Astrocyte of the hippocampus (primary cell): ENCODE data around the gene CUEDC1.

Experiments used
- DNase-seq: peaks from one replicate; pipeline ENCODE4 v3.0.0; 2011; ENCODE audit warnings: low read depth, low spot score

Gene CUEDC1

DNA sequence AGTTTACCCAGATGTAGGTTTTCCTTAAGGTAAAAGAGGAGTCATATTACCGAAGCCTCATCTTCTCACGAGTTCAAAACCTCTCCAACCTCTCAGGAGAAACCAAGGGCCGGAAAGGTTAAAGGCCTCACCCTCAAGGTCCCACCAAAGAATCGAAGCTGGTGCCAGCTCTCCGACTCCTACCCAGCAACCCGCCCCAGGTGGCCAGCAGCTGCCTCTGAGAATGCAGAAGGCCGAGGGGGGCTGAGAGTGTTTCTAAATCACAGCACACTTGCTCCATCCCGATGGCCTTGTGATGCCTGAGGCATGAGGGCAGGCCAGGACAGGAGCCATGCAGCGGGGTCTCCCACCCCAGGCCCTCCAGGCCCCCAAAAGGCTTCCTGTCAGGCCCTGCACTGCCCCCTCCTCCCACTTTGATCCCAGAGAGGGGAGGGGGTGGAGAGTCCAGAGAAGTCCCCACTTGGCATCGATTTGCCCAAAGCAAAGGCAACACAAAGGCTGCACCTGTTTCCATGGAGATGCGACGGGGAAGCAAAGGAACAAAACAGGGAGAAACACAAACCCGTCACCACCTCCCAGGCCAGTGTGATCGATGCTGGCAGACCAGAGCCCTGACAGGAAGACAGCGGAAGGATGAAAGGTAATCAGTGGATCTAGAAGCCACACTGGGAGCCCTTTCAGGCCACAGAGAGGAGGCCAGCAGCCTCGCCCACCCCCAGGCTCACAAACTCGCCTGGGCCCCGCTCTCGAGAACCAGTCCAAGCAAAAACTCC is 39.0 kb downstream of the CUEDC1 start:
- DNase-seq: peak; percentile 83

DNA sequence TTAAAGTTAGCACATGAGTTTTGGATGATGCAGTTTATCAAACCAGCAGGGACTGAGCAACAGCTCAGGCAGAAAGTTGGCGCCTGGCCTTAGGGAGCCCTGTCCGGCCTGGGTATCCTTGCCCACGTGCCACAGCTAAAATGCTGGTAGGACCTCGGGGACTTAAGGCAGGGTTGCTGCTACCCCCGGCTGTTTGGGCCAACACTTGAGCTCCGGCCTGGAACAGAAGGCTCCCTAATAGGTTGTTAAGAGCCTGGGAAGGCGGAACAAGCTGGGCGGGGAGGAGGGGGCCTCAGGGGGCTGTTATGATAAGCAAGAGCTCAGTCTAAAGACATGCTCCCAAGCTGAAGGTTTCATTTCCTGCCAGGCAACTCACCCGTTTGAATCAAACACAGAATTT is 39.7 kb downstream of the CUEDC1 start:
- peak; percentile 40 for DNase-seq

DNA sequence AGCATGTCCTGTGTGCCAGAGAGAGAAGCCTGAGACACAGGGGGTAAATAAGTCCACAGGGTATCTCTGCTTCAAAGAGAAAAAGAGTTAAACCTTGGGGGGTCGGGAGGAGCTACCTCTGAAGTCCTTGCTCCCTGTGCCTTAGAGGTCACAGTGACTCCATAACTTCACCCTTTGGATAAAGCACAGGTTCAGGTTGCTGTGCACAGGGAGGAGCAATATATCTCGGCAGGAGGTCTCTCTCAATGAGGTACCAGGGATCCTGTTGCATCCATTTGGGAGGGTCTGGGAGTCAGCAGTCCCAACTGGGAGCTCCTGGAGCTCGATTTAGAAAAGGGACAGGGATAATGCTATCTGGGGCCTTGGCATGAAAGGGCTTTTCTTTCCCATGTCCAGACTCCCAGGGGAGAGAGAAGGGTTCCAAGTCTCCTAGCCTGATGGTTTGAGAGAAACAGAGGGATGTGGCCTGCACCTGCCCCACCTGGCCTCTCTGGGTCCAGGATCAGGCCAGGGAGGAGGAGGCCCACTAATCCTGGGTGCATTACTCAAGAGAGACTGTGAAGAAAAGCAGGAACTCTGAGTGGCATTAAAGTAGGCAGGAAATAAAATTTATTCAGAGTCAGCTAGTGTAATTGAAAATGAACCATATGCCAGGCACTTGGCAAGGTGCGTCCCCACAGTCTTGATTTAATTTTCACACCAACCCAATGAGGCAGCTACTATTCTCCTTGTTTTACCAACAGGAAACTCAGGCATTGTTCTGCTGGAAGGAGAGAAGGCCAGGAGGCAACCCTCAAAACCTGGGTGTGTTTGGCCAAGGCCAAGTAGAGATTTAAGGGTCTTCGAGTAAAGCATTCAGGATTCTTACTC is 40.7 kb downstream of the CUEDC1 start:
- DNase-seq: no peak

DNA sequence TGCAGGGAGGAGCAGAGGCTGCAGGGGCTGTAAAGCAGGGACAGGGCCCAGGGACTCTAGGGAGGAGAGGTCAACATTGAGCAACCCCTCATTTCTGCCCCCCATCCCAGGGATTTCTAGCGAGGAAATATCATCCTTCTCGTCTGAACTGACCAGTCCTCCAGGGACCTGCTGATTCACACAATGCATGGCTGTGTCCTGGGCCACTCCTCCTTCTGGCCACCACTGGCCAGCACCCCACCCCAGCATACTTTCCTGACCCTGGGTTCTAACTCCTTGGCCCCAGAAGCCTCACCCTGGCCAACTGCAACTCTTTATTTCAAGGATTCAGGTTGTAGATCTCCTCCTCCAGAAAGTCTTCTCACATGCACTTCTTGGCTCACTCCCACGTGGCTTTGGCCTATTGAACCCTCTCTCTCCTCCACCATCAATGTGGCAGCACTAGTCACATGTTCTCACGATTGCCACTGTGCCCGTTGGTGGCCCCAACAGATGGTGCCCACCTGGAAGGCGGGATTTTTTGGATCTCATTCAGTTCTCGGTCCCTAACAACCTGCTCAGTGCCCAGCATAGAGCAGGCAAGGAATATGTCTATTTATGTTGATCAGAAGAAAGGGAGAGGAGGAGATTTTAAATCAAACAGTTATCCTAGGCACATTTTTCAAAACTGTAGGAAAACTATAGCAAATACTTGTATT is 41.5 kb downstream of the CUEDC1 start:
- no peak for DNase-seq

DNA sequence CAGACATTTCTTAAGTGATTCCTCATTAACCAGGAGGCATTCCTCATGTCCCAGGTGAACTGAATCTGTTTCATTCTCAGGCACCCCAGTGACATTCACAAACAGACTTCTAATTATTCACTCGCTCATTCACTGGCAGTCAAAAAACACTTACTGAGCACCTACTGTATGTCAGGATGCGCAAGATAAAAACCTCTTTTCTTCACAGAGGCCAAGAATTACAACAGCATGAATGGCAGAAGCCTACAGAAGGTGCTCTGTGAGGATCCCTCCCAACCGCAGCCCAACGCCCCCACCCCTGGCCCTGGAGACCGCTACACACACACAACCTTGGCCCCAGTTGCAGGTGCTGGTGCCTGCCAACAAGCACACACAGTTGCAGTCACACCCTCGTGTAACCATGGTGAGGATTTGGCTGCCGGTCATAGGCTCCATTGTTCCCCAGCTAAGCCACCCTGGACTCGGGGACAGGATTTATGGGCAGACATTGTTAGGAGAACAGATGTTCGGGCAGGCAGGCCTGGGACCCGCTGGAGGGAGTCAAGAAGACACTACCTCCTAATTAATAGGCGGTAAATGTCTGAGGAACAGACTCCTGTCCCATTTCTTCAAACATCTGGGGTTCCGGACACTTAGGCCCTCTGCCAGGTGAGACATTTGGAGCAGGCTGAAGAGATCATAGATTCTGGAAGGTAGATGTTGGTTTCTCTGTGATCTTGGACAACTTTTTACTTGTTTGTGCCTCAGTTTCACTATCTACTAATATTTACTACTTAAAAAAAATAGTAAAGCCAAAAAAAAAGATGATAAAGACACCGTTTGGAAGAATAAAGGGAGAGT is 43.2 kb downstream of the CUEDC1 start:
- peak; percentile 91 for DNase-seq

DNA sequence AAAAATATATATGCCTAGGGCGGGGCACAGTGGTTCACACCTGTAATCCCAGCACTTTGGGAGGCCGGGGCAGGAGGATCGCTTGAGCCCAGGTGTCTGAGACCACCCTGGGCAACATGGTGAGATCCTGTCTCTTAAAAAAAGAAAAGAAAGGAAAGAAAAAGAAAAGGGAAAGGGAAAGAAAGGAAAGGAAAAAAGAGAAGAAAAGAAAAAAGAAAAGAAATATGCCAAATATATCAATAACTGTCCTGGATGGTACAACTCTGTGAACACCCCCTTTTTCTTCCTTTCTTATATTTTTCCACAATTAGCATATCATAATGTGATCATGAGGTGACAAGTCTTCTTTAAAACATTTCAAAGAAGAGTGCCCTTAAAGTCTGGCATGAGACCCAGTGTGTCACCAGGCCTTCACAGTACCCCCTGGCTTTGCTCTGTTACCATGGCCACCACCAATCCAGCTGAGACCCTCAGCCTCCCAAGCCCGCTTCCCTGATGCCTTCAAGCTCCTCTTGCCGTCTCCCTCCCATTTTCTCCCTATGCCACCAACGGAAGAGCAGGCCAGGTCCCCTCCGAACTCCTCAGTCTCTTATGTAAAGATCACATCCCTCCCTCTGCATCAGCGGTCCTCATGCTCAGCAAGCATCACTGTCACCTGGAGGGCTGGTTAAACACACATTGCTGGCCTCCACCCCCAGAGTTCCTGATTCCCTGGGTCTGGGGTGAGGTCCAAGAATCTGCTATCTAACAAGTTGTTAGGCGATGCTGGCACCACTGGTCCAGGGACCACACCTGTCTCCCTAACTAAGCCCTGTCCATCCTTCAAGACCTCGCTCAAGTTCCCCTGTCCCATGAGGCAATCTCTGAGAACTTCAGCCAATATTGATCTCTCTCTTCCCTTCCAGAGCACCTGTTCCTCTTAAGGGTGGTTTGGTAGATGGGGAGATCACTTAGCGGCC is 44.5 kb downstream of the CUEDC1 start:
- DNase-seq: no peak

DNA sequence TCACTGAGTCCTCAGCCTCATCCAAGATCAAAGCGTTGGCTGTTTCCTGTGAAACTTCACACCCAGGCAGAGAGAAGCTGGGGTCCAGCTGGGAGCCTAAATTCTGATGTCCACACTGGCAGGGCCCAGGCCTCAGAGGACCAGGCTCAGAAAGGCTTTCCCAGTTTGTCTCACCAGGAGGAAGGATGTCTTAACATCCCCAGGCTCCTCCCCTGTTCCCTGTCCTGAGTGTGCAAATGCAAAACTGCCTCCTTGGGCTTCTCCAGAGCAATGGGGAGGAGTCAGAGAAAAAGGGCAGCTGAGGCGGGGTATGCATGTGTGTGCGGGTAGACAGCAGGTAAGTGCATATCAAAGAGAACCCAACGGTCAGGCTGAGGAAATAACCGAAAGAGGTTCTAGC is 45.7 kb downstream of the CUEDC1 start:
- no peak for DNase-seq

DNA sequence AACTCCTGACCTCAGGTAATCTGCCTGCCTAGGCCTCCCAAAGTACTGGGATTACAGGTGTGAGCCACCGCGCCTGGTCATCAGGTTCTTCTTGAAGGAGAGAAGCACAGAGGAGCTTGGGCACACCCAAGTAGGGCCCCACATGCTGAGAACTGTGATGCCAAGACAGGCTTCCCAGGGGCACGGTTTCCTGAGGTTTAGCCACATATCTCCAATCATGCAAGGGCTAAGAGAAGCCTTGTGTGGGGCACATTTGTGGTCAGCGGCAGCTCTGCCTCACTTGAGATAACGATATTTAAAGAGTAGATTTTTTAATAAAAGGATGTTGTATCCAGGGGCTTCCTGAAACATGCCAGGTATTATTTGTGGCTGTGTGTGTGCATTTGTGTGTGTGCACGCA is 46.9 kb downstream of the CUEDC1 start:
- no peak for DNase-seq

DNA sequence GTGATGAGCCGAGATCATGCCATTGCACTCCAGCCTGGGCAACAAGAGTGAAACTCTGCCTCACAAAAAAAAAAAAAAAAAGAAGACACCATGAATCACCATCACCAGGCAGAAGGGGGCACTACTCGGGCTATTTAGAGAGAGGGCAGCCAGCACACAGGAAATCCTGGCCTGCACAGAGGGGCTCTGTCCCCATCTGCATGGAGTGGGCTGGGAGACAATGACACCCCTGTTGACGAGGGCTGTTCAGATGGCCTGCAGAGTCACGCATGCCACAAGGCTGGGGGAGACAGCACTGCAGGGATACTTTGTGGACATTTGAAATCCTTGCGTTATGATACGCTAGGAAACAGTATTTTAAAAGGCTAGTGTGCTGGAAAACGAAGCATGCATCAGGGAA is 48.3 kb downstream of the CUEDC1 start:
- DNase-seq: no peak

DNA sequence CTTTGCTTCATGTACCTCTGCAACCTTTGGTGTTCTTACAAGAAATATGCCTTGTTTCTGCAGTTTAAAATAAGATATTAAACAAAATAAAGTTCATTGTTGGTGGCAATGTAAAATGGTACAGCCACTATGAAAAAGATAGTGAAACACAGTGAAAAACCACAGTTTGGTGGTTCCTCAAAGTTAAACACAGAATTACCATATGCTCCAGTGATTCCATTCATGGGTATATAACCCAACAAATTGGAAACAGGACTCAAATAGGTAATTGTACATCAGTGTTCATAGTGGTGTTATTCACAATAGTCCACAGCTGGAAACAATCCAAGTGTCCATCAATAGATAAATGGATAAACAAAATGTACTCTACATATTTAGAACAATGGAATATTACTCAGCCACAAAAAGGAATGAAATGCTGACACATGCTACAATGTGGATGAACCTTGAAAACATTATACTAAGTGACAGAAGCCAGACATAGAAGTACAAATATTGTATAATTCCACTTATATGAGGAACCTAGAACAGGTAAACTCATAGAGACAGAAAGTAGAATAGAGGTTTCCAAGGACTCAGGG is 49.2 kb downstream of the CUEDC1 start:
- no peak for DNase-seq

DNA sequence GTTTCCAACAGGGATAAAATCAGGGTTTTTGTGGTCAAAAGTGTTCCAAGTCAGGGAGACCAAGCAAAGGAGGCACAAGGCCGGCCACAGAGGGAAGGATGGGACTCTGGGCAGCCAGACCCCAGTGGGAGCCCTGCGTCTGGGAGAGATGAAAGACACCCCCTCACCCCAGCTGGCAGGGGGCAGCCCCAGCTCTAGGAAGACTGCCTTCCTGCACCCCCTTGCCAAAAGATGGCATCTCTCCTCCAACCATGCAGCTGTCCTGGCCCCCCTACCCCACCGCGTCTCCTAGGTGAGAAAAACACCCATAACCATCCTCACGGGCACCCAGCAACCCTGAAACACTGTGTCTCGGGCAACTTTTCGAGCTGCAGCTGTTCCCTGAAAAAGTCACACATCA is 51.3 kb downstream of the CUEDC1 start:
- DNase-seq: no peak

DNA sequence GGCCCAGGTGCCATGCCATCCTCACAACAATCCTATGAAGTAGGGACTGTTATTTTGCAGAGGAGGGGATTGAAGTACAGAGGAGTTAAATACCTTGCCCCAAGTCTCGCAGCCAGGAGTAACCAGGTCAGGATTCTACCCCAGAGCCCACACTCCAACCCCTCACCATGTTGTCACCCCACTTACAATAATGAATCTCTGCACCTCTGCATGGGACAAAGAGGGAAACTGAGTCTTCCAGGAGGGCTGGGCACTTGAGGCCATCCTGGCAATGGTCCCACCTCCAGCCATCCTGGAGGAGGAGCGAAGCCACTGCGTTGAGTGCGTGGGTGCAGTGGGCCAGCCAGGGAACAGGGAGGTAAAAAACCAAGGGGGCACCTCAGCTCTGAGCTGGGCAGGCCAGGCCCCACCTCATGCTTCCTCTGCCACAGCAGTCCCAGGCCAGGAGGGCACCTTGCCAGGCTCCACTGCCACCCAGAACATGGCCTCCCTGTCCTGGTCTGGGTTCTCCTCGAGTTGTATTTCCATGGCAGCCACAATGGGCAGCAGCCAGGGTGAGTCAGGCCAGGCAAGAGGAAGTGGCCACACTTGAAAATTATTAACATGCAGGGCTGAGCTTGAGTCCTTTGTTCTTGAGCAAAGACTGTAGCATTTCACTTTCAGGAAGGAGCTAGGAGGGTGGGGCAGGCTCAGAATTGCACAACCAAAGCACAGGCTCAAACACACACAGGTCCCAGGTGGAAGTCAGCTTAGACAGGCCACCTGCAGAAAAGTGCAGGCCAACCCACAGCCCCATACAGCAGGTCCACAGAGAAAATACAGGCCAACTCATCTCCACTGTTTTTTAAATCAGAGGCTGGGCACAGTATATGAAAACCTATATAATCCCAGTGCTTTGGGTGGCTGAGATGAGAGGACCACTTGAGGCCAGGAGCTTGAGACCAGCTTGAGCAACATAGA is 52.1 kb downstream of the CUEDC1 start:
- peak; percentile 94 for DNase-seq

DNA sequence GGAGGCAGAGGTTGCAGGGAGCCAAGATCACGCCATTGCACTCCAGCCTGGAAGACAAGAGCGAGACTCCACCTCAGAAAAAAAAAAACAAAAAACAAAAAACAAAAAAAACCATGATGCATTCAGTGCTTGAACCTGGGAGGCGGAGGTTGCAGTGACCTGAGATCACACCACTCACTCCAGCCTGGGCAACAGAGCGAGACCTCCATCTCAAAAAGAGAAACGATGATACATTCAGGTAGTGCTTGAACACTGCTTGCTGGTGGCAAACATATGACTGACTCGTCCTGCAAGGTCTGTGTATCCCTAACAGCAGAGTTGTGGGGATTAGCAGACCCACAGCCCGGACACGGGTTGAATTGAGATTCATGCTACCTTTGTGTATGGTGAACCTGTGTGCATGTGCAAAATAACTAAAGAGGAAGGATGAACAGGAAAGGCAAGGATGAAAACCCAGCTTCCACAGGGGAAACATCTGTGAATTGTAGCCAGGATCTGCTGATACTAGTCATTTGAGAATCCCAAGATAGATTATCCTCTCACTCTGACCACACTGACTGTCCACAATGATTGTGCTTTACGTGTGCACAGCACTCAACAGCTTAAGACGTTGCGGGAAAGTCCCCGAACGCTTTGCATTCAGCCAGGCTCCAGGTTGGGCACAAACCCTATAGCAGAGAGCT is 53.0 kb downstream of the CUEDC1 start:
- no peak for DNase-seq

DNA sequence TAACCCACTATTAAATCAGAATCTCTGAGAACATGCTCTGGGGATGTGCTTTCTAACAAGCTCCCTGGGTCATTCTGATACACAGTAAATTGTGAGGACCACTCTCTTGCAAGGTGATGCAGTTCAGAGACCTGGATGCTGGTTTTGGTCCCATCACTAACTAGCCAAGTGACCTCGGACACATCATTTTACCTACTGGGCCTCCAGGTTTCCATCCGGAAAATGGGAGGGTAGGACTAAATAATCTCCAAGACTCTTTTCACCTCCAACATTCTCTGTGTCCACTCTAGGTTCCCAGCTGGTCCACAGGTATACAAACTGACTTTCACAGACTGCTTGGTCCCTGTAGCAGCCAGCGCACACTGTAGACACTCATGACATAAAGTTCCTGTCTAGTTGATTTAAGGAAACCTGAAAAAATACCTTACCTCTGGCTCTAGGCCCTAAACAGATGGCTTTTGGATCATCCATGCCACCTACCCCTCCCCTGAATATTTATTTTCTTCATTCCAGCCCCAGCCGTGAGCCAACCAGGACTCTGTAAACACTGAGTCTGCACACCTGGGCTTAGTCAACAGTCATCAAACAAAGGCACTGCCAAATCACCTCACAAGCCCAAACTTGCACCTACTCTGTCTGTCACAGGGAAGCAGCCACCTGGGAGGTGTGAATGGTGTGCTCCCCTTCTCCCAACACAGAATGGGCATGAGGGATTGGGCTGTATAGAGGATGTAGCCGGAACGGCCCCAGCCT is 54.0 kb downstream of the CUEDC1 start:
- no peak for DNase-seq

DNA sequence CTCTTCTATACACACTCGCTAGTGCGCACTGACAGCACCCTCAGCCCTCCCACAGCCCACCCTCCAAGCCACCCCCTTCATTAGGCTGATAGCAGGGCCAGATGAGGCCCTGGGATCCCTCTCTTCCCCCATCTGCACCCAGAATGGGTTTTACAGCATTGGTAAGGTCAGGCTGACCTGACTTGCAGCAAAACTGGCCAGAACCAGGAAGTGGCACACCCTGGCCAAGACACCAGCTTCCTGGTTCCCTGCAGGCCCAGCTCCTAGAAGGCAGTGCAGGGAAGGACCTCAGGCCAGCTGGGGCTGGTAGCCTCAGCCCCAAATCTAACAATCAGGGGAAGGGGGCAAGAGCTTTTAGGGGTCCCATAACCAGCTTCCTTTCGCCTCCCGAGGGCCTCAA is 55.4 kb downstream of the CUEDC1 start:
- DNase-seq: no peak

DNA sequence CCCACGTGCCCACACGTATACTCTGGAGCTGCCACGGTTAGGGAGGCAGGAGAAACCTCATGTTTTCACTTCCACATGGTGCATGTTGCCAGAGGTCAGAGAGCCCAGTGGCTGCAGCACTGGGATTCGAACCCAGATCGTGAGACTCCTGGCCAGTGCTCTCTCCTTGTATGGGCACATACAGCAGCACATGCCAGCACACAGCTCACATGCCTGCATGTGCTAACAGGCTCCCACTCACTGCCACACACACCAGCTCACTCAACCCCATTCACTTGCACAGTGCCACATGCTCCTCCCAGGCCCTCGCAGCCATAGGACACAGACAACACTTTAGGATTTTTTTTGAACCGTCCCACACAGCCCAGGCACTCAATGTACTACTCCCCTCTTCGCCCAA is 55.8 kb downstream of the CUEDC1 start:
- DNase-seq: no peak

DNA sequence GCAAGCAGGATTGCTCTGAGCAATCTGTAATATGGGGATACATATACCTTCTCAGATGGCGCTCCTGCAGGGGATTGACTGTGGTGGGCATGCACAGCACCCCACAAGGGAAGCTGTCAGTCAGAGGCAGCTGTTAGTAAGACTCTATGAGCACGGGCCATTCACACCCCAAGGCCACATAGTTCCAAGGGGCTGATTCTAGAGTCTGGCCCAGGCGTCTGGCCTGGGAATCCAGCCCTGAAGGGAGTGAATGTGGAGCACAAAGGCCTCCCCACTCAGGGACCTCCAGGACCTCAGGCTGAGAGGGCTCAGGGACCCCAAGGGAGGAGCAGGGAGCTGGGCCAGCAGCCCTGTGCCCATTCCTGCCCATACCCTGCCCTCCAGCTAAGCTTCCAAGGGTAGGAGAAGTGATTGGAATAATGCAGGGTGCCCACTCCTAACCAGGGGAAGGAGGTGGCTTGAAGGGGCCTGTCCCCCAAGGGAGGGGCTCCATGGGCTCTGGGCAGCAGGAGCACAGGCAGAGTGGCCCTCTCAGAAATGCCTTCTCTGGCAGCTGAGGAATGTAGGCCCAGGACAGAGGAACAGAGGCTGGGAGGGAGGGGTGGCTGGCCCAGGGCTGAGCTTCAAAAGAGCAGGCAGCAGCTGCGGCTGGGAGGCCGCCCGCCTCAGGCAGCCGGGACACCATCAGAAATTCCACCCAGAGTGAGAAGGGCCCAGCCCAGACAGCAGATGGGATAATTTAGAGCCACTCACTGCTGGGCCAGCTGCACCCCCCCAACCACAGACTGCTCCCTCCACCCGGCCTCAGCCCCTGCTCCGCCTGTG is 56.5 kb downstream of the CUEDC1 start:
- peak; percentile 96 for DNase-seq
